A673 (cell line): Measurements from ENCODE around the gene LHX1.

ENCODE experiments used
- EZH2 ChIP-seq: fragments of 200-600 bp; sonication (generic); IDR thresholded peaks from 2 replicates; pipeline ENCODE4 v1.6.1; 2017; ENCODE audit warnings: borderline replicate concordance, low read depth, mild to moderate bottlenecking, mixed read lengths, antibody characterized with exemption, low read length; ENCODE audit not compliant: poor library complexity, severe bottlenecking
- TF ChIP-seq, protein P1 (sequence below): fragments of 300-800, 200-600 bp; sonication (generic); conservative IDR thresholded peaks from 2 replicates; pipeline ENCODE4 v1.5.1; 2017; ENCODE audit warnings: low read depth, mild to moderate bottlenecking, antibody characterized with exemption, low read length, moderate library complexity, mixed read lengths

GRCh38 chr17:36934692-36935630, 2.3 kb upstream of the LHX1 start:
- TF ChIP-seq EZH2, result peak; percentile 48
- TF ChIP-seq, protein P1, sequence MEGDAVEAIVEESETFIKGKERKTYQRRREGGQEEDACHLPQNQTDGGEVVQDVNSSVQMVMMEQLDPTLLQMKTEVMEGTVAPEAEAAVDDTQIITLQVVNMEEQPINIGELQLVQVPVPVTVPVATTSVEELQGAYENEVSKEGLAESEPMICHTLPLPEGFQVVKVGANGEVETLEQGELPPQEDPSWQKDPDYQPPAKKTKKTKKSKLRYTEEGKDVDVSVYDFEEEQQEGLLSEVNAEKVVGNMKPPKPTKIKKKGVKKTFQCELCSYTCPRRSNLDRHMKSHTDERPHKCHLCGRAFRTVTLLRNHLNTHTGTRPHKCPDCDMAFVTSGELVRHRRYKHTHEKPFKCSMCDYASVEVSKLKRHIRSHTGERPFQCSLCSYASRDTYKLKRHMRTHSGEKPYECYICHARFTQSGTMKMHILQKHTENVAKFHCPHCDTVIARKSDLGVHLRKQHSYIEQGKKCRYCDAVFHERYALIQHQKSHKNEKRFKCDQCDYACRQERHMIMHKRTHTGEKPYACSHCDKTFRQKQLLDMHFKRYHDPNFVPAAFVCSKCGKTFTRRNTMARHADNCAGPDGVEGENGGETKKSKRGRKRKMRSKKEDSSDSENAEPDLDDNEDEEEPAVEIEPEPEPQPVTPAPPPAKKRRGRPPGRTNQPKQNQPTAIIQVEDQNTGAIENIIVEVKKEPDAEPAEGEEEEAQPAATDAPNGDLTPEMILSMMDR, result no peak
